ENCODE data around the gene KCNJ16.
"Not testable (repeated sequence)": the region's sequence is repeated elsewhere in the genome, so short reads cannot be mapped to it uniquely, and the experiment has no call there.

KCNJ16 gene

GRCh38 chr17:70045780-70046179, 29.2 kb upstream of the KCNJ16 start:
- no CpG with 5 or more reads among the region's 5 CpGs for WGBS, 2 experiments (ENCODE audit: insufficient coverage in 2 of 2)

GRCh38 chr17:70047619-70048419, 27.2 kb upstream of the KCNJ16 start:
- no peaks in the 10 kb centered on the region for H3K36me3 ChIP-seq (ENCODE audit: control insufficient read depth, insufficient read depth, low read length)
- 87 to 93% methylated on average over 4 of the region's 5 CpGs for WGBS, 2 experiments (ENCODE audit: insufficient coverage in 2 of 2)
- no peaks in the 10 kb centered on the region for H3K4me1 ChIP-seq (ENCODE audit: control insufficient read depth, insufficient read depth, low read length, poor library complexity, severe bottlenecking)
- no peaks in the 10 kb centered on the region for H3K9me3 ChIP-seq (ENCODE audit: control insufficient read depth, low read length)
- no peak overlapping the region for H3K4me3 ChIP-seq (ENCODE audit: extremely low read depth, insufficient read depth, low read length, poor library complexity, severe bottlenecking)
- H3K27ac ChIP-seq (ENCODE audit: low read depth, low read length, severe bottlenecking): no peak overlapping the region

More at GRCh38 chr17:70045780-70046179, 29.2 kb upstream of the KCNJ16 start:
- H3K4me1 ChIP-seq (ENCODE audit: control insufficient read depth, insufficient read depth, low read length, poor library complexity, severe bottlenecking); H3K27ac ChIP-seq (ENCODE audit: low read depth, low read length, severe bottlenecking); H3K36me3 ChIP-seq (ENCODE audit: control insufficient read depth, insufficient read depth, low read length); H3K4me3 ChIP-seq (ENCODE audit: extremely low read depth, insufficient read depth, low read length, poor library complexity, severe bottlenecking); H3K9me3 ChIP-seq (ENCODE audit: control insufficient read depth, low read length): not testable (repeated sequence)

GRCh38 chr17:70049801-70050591, 25.0 kb upstream of the KCNJ16 start:
- Histone ChIP-seq H3K9me3 (ENCODE audit: control insufficient read depth, low read length) (no peaks in the 10 kb centered on the region), H3K4me1 (ENCODE audit: control insufficient read depth, insufficient read depth, low read length, poor library complexity, severe bottlenecking) (no peaks in the 10 kb centered on the region), H3K27ac (ENCODE audit: low read depth, low read length, severe bottlenecking) (no peak overlapping the region), H3K4me3 (ENCODE audit: extremely low read depth, insufficient read depth, low read length, poor library complexity, severe bottlenecking) (no peak overlapping the region), H3K36me3 (ENCODE audit: control insufficient read depth, insufficient read depth, low read length) (no peaks in the 10 kb centered on the region)
- 90 to 93% methylated on average over 2 to 3 of the region's 3 CpGs for WGBS, 2 experiments (ENCODE audit: insufficient coverage in 2 of 2)

- no peaks in the 10 kb centered on the region for H3K9me3 ChIP-seq (ENCODE audit: control insufficient read depth, low read length)
- H3K36me3 ChIP-seq (ENCODE audit: control insufficient read depth, insufficient read depth, low read length): no peaks in the 10 kb centered on the region
- H3K27ac ChIP-seq (ENCODE audit: low read depth, low read length, severe bottlenecking): no peak overlapping the region
- WGBS, 2 experiments (ENCODE audit: insufficient coverage in 2 of 2): 100% methylated on average over 1 of the region's 2 CpGs
- no peaks in the 10 kb centered on the region for H3K4me1 ChIP-seq (ENCODE audit: control insufficient read depth, insufficient read depth, low read length, poor library complexity, severe bottlenecking)
- no peak overlapping the region for H3K4me3 ChIP-seq (ENCODE audit: extremely low read depth, insufficient read depth, low read length, poor library complexity, severe bottlenecking)
These were observed 24.1 kb upstream of the KCNJ16 start for GRCh38 chr17:70050931-70051330.

GRCh38 chr17:70053241-70054234, 21.5 kb upstream of the KCNJ16 start:
- no peaks in the 10 kb centered on the region for H3K4me1 ChIP-seq (ENCODE audit: control insufficient read depth, insufficient read depth, low read length, poor library complexity, severe bottlenecking)
- no peaks in the 10 kb centered on the region for H3K9me3 ChIP-seq (ENCODE audit: control insufficient read depth, low read length)
- 92 to 93% methylated on average over 6 to 9 of the region's 13 CpGs for WGBS, 2 experiments (ENCODE audit: insufficient coverage in 2 of 2)
- H3K4me3 ChIP-seq (ENCODE audit: extremely low read depth, insufficient read depth, low read length, poor library complexity, severe bottlenecking): no peak overlapping the region
- H3K27ac ChIP-seq (ENCODE audit: low read depth, low read length, severe bottlenecking): no peak overlapping the region
- H3K36me3 ChIP-seq (ENCODE audit: control insufficient read depth, insufficient read depth, low read length): no peaks in the 10 kb centered on the region

- H3K4me3 ChIP-seq (ENCODE audit: extremely low read depth, insufficient read depth, low read length, poor library complexity, severe bottlenecking): no peak overlapping the region
- no peaks in the 10 kb centered on the region for H3K36me3 ChIP-seq (ENCODE audit: control insufficient read depth, insufficient read depth, low read length)
- no peaks in the 10 kb centered on the region for H3K9me3 ChIP-seq (ENCODE audit: control insufficient read depth, low read length)
- 73 to 83% methylated on average over 3 to 4 of the region's 4 CpGs for WGBS, 2 experiments (ENCODE audit: insufficient coverage in 2 of 2)
- H3K27ac ChIP-seq (ENCODE audit: low read depth, low read length, severe bottlenecking): no peak overlapping the region
- H3K4me1 ChIP-seq (ENCODE audit: control insufficient read depth, insufficient read depth, low read length, poor library complexity, severe bottlenecking): no peaks in the 10 kb centered on the region
These were observed 20.0 kb upstream of the KCNJ16 start for GRCh38 chr17:70055000-70055399.

GRCh38 chr17:70059071-70059470, 16.0 kb upstream of the KCNJ16 start:
- 82 to 83% methylated on average over 2 to 4 of the region's 4 CpGs for WGBS, 2 experiments (ENCODE audit: insufficient coverage in 2 of 2)
- H3K4me3 ChIP-seq (ENCODE audit: extremely low read depth, insufficient read depth, low read length, poor library complexity, severe bottlenecking): no peak overlapping the region

GRCh38 chr17:70059649-70060048, 15.4 kb upstream of the KCNJ16 start:
- Histone ChIP-seq H3K4me3 (ENCODE audit: extremely low read depth, insufficient read depth, low read length, poor library complexity, severe bottlenecking) (no peak overlapping the region), H3K36me3 (ENCODE audit: control insufficient read depth, insufficient read depth, low read length) (no peaks in the 10 kb centered on the region), H3K4me1 (ENCODE audit: control insufficient read depth, insufficient read depth, low read length, poor library complexity, severe bottlenecking) (no peaks in the 10 kb centered on the region), H3K27ac (ENCODE audit: low read depth, low read length, severe bottlenecking) (no peak overlapping the region), H3K9me3 (ENCODE audit: control insufficient read depth, low read length) (no peaks in the 10 kb centered on the region)
- 98% methylated on average over 4 of the region's 4 CpGs for WGBS, 2 experiments (ENCODE audit: insufficient coverage in 2 of 2)

More at GRCh38 chr17:70059071-70059470, 16.0 kb upstream of the KCNJ16 start:
- no peaks in the 10 kb centered on the region for H3K4me1 ChIP-seq (ENCODE audit: control insufficient read depth, insufficient read depth, low read length, poor library complexity, severe bottlenecking)
- H3K9me3 ChIP-seq (ENCODE audit: control insufficient read depth, low read length): no peaks in the 10 kb centered on the region
- H3K36me3 ChIP-seq (ENCODE audit: control insufficient read depth, insufficient read depth, low read length): no peaks in the 10 kb centered on the region
- H3K27ac ChIP-seq (ENCODE audit: low read depth, low read length, severe bottlenecking): no peak overlapping the region

- no peak overlapping the region for H3K4me3 ChIP-seq (ENCODE audit: extremely low read depth, insufficient read depth, low read length, poor library complexity, severe bottlenecking)
- no peaks in the 10 kb centered on the region for H3K9me3 ChIP-seq (ENCODE audit: control insufficient read depth, low read length)
- no peak overlapping the region for H3K27ac ChIP-seq (ENCODE audit: low read depth, low read length, severe bottlenecking)
- WGBS, 2 experiments (ENCODE audit: insufficient coverage in 2 of 2): 82 to 100% methylated on average over 2 of the region's 2 CpGs
- H3K36me3 ChIP-seq (ENCODE audit: control insufficient read depth, insufficient read depth, low read length): no peaks in the 10 kb centered on the region
- no peaks in the 10 kb centered on the region for H3K4me1 ChIP-seq (ENCODE audit: control insufficient read depth, insufficient read depth, low read length, poor library complexity, severe bottlenecking)
These were observed 14.6 kb upstream of the KCNJ16 start for GRCh38 chr17:70060415-70060814.

GRCh38 chr17:70067134-70067533, 7.9 kb upstream of the KCNJ16 start:
- Histone ChIP-seq H3K4me3 (ENCODE audit: extremely low read depth, insufficient read depth, low read length, poor library complexity, severe bottlenecking) (no peak overlapping the region), H3K36me3 (ENCODE audit: control insufficient read depth, insufficient read depth, low read length) (no peaks in the 10 kb centered on the region), H3K27ac (ENCODE audit: low read depth, low read length, severe bottlenecking) (no peak overlapping the region), H3K9me3 (ENCODE audit: control insufficient read depth, low read length) (no peaks in the 10 kb centered on the region), H3K4me1 (ENCODE audit: control insufficient read depth, insufficient read depth, low read length, poor library complexity, severe bottlenecking) (peaks cover 5% of the 10 kb centered on the region)
- WGBS, 2 experiments (ENCODE audit: insufficient coverage in 2 of 2): 66 to 78% methylated on average over 5 of the region's 5 CpGs

Measured in mesodermal cell (in vitro differentiated cells).